Testis (tissue), 2 donors: ENCODE measurements around the gene PLEKHO2.

Experiments used
- CTCF ChIP-seq, 3 experiments: fragments of 450-650 bp in 2 of 3; fragments of 200-600 bp in 1 of 3; sonication (generic) in 1 of 3; IDR thresholded peaks; one replicate each; pipeline ENCODE4 v1.5.1; 2016 to 2019; ENCODE audit warnings: antibody characterized with exemption in 3 of 3, mild to moderate bottlenecking in 2 of 3, moderate library complexity in 1 of 3
- POLR2A ChIP-seq: fragments of 450-650 bp; IDR thresholded peaks from one replicate; pipeline ENCODE4 v1.6.1; 2017; ENCODE audit warnings: antibody characterized with exemption, mild to moderate bottlenecking, moderate library complexity

DNA sequence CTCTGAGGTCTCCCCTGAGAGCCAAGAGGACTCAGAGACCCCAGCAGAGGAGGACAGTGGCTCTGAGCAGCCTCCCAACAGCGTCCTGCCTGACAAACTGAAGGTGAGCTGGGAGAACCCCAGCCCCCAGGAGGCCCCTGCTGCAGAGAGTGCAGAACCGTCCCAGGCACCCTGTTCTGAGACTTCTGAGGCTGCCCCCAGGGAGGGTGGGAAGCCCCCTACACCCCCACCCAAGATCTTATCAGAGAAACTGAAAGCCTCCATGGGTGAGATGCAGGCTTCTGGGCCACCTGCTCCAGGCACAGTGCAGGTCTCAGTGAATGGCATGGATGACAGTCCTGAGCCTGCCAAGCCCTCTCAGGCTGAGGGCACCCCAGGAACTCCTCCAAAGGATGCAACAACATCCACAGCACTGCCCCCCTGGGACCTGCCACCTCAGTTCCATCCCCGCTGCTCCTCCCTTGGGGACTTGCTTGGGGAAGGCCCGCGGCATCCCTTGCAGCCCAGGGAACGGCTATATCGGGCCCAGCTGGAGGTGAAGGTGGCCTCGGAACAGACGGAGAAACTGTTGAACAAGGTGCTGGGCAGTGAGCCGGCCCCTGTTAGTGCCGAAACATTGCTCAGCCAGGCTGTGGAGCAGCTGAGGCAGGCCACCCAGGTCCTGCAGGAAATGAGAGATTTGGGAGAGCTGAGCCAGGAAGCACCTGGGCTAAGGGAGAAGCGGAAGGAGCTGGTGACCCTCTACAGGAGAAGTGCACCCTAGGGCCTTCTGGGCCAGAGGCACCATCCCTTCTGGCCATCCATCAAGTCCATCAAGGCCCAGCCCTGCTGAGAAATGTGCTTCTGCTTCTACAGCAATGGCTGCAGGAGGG, 23.6 kb downstream of the PLEKHO2 start:
- TF ChIP-seq POLR2A (no peak), CTCF (IDR thresholded peaks at IDR 0.05) (no peak)
